ENCODE results near the gene DOCK2.
"Not testable (repeated sequence)": the region's sequence is repeated elsewhere in the genome, so short reads cannot be mapped to it uniquely, and the experiment has no call there.

The DOCK2 gene

GRCh38 chr5:169758886-169759285 is 121.8 kb downstream of the DOCK2 start:
- DNase-seq (ENCODE audit: low spot score): no peak

DNA sequence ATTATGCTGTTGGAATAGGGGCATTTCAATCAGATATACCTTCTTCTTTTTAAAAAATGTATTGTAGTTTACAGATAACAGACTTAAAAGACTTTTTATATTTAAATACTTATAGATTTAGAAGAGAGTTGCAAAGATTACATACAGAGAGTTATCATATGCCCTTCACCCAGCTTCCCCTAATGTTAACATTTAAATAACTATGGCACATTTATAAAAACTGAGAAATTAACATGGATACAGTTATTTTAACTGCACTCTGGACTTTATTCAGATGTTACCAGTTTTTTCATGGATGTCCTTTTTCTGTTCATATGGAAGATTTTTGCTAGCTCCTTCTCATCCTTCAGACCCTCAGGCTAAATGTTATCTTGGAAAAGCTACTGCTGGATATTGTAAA is 123.2 kb downstream of the DOCK2 start:
- DNase-seq (ENCODE audit: low spot score): no peak

DNA sequence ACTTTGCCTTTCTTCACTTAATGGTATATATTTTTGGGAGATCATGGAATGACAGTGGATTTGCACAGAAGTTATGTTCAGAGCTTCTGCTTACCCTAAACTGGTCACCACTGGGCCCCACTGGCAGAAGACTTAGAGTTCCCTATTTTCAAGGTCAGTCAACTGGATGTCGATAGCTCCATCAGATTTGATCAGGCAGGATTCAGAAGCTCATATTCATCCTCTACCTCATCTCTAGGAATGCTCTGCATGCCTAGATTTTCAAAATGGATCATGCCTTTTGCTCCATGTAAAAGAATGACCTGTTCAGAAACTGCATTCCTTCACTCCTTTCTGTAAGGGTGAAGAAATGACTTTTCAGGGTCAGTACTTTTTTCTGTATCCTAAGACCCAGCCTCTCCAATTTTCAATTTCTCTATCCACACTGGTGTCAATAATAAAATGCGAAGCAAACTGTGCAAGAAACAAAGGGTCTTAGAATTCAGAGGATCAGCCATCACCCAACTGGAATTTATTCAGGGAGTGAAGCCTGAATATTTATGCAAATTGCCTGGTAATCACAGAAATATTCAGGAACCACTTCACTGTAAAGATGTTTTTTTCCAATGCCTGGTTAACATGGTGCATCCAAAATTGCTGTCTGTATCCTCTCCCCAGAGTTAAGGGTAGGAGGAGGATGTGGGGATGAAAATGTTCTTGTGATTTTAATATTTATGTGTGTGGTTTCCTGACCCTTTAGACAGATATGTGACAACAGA is 125.4 kb downstream of the DOCK2 start:
- no peak for DNase-seq (ENCODE audit: low spot score)

GRCh38 chr5:169763376-169764017 is 126.4 kb downstream of the DOCK2 start:
- no peak for DNase-seq (ENCODE audit: low spot score)

- DNase-seq (ENCODE audit: low spot score): no peak
Measured at GRCh38 chr5:169764018-169764378, 126.9 kb downstream of the DOCK2 start.

GRCh38 chr5:169765176-169765996 is 128.3 kb downstream of the DOCK2 start:
- no peak for DNase-seq (ENCODE audit: low spot score)

- DNase-seq (ENCODE audit: low spot score): not testable (repeated sequence)
Measured at GRCh38 chr5:169766943-169767342, 129.9 kb downstream of the DOCK2 start.

GRCh38 chr5:169767938-169768337 is 130.9 kb downstream of the DOCK2 start:
- no peak for DNase-seq (ENCODE audit: low spot score)

DNA sequence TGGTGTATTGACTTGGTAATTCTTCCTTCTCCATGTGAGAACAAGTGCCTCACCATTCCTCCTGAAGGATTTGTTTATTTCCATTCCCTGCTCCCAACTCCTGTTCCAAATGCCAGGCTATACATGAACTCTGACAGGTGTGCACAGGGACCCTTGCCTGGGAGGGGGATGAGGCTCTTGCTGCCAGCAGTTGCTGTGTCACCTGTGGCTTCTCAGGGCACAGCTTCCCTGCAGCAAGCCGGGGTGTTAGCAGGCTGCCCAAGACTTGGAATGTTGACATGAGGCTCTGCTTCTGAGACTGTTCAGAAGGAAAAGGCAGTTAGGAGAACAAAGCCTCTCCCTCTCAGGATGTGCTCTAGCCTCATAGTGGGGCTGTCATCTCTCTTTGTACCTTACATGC is 131.3 kb downstream of the DOCK2 start:
- no peak for DNase-seq (ENCODE audit: low spot score)

- DNase-seq (ENCODE audit: low spot score): no peak
Measured at GRCh38 chr5:169770109-169770508, 133.0 kb downstream of the DOCK2 start.

DNA sequence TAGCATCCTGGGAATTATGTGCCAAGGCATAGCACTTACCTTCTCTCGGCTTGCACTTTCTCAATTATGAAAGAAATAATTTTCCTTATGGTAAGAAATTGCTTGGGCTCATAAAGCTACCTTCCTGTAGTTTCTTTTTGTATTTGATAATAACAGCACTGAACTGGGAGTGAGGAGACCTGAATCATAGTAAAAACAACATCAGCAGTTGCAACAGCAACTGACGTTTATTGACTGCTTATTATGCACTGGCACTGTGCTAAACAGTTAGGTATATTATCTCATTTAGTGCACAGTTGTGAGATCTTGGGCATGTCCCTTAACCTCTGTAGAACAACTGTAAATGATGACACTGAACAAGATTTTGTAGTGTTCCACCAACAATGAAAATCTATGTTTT is 135.2 kb downstream of the DOCK2 start:
- no peak for DNase-seq (ENCODE audit: low spot score)

DNA sequence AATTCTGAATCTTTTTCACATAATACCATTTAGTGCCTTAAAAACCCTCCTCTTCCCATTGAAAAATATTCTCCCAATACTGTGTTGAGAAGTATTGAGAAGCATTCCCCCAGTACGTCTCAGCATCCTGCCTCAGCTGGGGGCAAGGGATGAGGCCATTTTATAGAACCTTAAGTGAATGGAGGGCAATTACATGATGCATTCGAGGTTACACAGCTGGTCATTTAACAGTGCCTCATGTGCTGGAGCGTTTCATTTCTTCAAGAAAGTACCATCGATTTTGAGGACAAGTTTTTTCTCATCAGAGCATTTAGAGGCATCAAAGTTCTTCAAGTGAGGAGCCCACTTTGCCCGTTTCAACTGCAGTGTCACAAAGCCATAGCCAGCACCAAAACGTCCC is 135.6 kb downstream of the DOCK2 start:
- no peak for DNase-seq (ENCODE audit: low spot score)

GRCh38 chr5:169777159-169777558 is 140.1 kb downstream of the DOCK2 start:
- no peak for DNase-seq (ENCODE audit: low spot score)

DNA sequence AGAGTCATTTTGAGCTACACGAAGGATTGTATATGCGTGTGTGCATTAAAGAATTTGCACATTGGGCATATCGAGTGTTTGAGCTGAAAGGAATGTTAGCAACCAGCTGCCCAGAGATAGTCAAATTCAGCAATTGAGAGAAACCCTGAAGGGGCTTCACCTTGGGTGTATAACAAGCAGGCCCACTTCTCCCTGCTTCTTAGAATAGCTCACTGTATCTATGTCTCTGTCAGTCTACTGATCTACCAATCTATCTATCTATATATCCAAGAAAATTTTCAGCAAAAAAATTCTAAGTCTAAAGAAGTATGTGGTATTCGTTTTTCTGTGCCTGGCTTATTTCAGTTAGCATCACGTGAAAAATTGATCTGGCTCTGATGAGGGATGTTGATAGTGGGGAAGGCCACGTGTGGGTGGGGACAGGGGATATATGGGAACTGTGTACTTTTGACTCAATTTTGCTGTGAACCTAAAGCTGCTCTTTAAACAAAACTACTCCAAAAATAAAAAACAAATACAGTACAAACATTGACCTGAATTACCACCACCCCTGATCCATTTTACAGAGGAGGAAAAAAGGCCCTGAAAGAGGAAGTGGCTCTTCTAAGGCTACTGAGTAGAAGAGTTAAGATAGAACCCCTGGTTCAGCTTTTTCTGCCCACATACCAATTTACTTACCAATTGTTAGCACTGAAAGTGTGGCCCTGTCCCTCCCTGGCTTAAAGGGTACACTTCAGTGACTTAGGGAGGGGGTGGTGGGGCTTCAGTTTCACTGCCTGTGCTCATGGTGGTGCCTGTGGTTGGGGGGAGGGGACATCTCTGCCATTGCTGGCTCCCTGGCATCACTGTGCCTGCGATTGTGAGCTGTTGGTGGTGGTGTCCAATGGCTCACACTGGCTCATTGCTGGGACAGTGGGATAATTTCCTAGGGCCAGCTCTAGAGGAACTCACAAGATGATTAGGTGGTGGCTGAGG is 141.8 kb downstream of the DOCK2 start:
- DNase-seq (ENCODE audit: low spot score): no peak

DNA sequence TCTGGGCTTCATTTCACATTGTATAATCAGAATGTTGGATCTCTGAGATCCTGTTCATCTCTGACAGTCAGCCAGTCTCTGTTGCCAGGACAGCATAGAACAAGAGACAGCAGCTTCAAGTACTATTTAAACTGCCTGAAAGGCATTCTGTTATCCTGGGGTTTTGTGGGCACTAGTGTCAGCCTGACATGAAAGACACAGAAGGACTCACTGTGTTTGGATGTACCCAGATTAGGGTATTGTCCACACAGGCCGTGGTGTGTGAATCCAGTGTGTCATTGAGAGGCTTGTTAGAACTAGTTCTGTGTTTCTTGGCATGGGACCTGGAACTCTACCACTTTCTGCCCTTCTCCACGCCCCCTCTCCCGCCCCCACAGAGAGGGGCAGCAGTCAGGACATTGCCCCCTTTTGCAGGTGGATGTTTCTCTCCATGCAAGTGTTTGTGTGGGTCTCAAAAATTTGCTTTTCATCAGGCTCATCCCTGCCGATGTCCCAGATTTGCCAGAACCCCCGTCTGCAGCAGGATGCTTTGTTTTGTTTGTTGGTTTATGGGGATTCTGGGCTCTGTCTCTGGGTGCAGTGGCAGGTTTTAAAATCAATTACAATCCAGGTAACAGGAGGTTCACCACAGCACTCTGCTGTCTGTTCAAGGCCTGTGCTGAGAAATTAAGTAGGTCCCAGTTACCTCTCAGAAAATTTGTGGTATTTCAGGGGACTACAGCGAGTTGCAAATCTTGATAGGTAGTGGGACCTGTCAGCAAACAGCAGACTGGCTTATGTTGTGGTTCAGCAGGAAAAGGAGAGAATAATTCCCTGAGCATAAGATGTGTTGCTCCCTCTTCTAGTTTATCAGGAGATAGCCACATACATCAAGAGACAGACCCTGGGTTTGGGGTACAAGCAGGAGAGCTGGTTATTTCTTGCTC is 144.6 kb downstream of the DOCK2 start:
- DNase-seq (ENCODE audit: low spot score): no peak

DNA sequence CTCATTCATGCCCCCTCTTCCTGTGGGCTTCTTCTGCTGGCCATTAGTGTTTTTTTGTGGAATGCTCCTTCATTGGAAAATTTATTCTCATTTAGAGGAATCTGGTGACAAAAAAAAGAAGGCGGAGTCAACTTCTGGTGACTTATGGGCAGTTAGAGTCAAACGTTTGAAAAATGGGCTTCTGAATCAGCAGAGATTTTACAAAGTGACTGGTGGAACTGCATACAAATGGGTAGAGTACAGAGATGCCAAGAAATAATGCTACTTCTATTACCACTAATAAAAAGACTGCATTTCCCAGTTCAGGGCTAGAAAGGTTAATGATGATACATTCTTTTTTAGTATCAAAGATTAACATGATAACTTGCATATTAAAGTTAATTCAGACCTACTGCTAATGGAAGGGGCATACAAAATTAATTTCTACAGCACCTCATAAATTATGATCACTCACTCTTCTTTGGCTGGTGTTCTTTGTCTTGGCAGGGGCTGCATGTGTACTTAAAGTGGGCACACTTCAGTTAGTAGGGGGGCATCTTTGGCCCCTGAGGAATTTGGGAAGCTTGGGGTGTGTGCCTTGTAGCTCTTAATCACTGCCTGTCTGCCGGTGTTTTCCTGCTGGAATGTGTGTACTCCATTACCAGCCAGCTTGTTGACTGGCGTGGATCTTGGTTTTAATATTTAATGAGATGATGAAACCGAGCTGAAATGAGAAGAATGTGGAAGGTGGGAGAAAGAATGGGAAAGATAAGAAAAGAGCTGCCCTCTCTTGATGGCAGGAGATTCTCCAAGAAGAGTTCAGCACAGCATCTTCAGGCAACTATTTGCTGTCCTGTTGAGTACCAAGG is 148.9 kb downstream of the DOCK2 start:
- DNase-seq (ENCODE audit: low spot score): no peak

- peak; percentile 30 for DNase-seq (ENCODE audit: low spot score)
Measured at GRCh38 chr5:169788168-169788567, 151.1 kb downstream of the DOCK2 start.

- DNase-seq (ENCODE audit: low spot score): no peak
Measured at GRCh38 chr5:169789417-169789940, 152.4 kb downstream of the DOCK2 start.

DNA sequence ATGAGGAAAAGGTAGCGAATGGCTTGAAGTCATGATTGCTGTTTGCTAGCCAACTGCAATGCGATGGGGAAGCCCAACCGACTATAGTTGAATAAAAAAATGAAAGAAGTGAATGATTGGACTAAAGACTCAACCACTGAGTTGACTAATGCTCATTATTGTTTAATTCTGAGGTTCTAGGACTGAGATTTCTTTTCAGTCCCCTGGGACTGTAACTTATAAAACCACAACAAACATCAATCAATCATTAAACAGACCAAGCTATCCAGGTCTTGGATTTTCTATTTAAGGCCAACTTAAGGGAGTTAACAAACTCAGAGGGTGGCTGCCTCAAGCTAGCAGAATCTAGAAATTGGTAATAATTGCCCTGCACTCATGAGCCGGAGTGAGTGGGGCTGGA is 154.2 kb downstream of the DOCK2 start:
- DNase-seq (ENCODE audit: low spot score): no peak

DNA sequence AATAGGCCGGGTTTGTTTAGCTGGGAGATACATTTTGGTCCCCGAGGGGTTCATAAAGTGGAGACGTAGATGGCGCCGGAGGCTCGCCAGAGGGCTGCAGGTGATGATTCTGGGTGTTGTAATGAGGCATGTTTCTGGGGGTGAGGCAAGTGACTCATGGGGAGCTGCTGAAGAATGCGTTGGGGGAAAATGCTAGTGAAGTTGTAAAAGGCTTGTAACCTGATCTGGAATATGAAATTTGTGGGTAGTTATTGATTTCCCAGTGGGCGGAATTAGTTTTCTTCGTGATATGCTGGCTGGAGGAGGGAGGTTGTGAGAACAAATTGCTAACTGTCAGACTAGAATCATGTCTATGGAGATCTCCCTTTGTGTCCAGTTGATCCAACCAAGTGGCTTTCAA is 158.3 kb downstream of the DOCK2 start:
- DNase-seq (ENCODE audit: low spot score): peak; percentile 24
